ENCODE results near the gene RNF212B. TPM values are rescaled to one million over a fixed set of nuclear protein-coding genes. Genes with fewer than 3 reads are reported as not detected.

RNF212B gene
- total and polyA plus RNA-seq, 2 of the 13 experiments (the other 11 are each of a cell fraction or from before 2014, with no cell fraction given): 0.05 TPM; not detected in 1

GRCh38 chr14:23301969-23302289, 64.2 kb downstream of the RNF212B start (continued):
- TF ChIP-seq ZBTB39 (CRISPR knock-in tag; IDR thresholded peaks at IDR 0.05) (no peak), ZNF780A (CRISPR knock-in tag; IDR thresholded peaks at IDR 0.05) (no peak), ZNF709 (CRISPR knock-in tag; IDR thresholded peaks at IDR 0.05) (peak; percentile 100), NCOA1 (CRISPR knock-in tag; IDR thresholded peaks at IDR 0.05) (no peak), ZFP41 (CRISPR knock-in tag; IDR thresholded peaks at IDR 0.05; ENCODE audit: borderline replicate concordance) (peak; percentile 97), ZNF691 (CRISPR knock-in tag; IDR thresholded peaks at IDR 0.05; ENCODE audit: borderline replicate concordance, low read depth) (no peak), SMAD3 (CRISPR knock-in tag; IDR thresholded peaks at IDR 0.05) (0 out of 2 replicates have a peak, but pooled peaks have one; percentile 81), ZFYVE20 (CRISPR knock-in tag; IDR thresholded peaks at IDR 0.05; ENCODE audit: borderline replicate concordance, low read depth) (peak; percentile 97), ISL2 (CRISPR knock-in tag; IDR thresholded peaks at IDR 0.05) (peak; percentile 82; the same call in 1 of the 2 replicates), ZKSCAN1 (IDR thresholded peaks at IDR 0.05; ENCODE audit: low read length) (no peak), SNAPC4 (CRISPR knock-in tag; IDR thresholded peaks at IDR 0.05) (0 out of 2 replicates have a peak, but pooled peaks have one; percentile 77), ZNF18 (CRISPR knock-in tag; IDR thresholded peaks at IDR 0.05; ENCODE audit: insufficient replicate concordance) (peak; percentile 94), ZNF362 (CRISPR knock-in tag; IDR thresholded peaks at IDR 0.05; ENCODE audit: borderline replicate concordance) (peak; percentile 63; the same call in 1 of the 2 replicates), ZNF619 (CRISPR knock-in tag; IDR thresholded peaks at IDR 0.05) (no peak), THYN1 (CRISPR knock-in tag; IDR thresholded peaks at IDR 0.05; ENCODE audit: borderline replicate concordance, low read depth) (peak; percentile 89), HIC2 (CRISPR knock-in tag; IDR thresholded peaks at IDR 0.05; ENCODE audit: low read depth) (peak; percentile 84; the same call in 1 of the 2 replicates), ZNF274 (CRISPR knock-in tag; IDR thresholded peaks at IDR 0.05) (peak; percentile 99)

Data from HepG2 (cell line).